PC-3 (cell line): ENCODE results near the gene UQCC2. TPM values are rescaled to one million over a fixed set of nuclear protein-coding genes. Genes with fewer than 3 reads are reported as not detected.

ENCODE experiments used
- ATAC-seq: fragments of 200-7000 bp; cut with Tn5 transposase; 2 replicates; pipeline ENCODE4 v1.9.1; 2020; ENCODE audit warnings: mild to moderate bottlenecking, moderate library complexity
- BruUV-seq: library from RNA; stranded (reverse); fragments of 400-500 nt; replicated peaks from 2 replicates; lab custom pipeline; 2021; lab: Mats Ljungman, UMichigan
- CTCF ChIA-PET: fragments of 300-600 bp; sonication (Branson Sonifier 250); formaldehyde crosslinking; loops from one replicate; lab custom pipeline; 2022; ENCODE audit warnings: antibody characterized with exemption; lab: Charles Lee
- POLR2A ChIA-PET: fragments of 300-600 bp; sonication (Branson Sonifier 250); formaldehyde crosslinking; loops from one replicate; lab custom pipeline; 2022; ENCODE audit warnings: antibody characterized with exemption; ENCODE audit not compliant: unreplicated experiment; lab: Charles Lee
- DNase-seq: peaks from one replicate; pipeline ENCODE4 v3.0.0-alpha.2; 2015
- H2AFZ ChIP-seq: fragments of 300-600 bp; sonication (generic); 2 replicates; pipeline ENCODE4 v1.6.0; 2016; ENCODE audit warnings: antibody characterized with exemption, low read length
- H3F3A ChIP-seq: fragments of 300-600 bp; sonication (generic); one replicate; pipeline ENCODE4 v1.6.0; 2017; ENCODE audit warnings: antibody characterized with exemption, low read length, control low read depth, mild to moderate bottlenecking; ENCODE audit not compliant: unreplicated experiment
- H3K27ac ChIP-seq: fragments of 300-600 bp; sonication (generic); 2 replicates; pipeline ENCODE4 v1.5.1; 2016; ENCODE audit warnings: mild to moderate bottlenecking, low read length
- H3K27me3 ChIP-seq: fragments of 300-600 bp; sonication (generic); 2 replicates; pipeline ENCODE4 v1.6.1; 2016; ENCODE audit warnings: low read length, mixed read lengths
- H3K36me3 ChIP-seq: fragments of 300-600 bp; sonication (generic); 2 replicates; pipeline ENCODE4 v1.6.1; 2016; ENCODE audit warnings: low read depth, mixed run types, low read length, mixed read lengths
- H3K4me1 ChIP-seq: fragments of 300-600 bp; sonication (generic); 2 replicates; pipeline ENCODE4 v1.5.1; 2016; ENCODE audit warnings: low read length; ENCODE audit not compliant: insufficient read depth
- H3K4me2 ChIP-seq: fragments of 300-600 bp; sonication (generic); 2 replicates; pipeline ENCODE4 v1.6.0; 2016; ENCODE audit warnings: low read length
- H3K4me3 ChIP-seq: fragments of 300-600 bp; sonication (generic); 2 replicates; pipeline ENCODE4 v1.5.1; 2016; ENCODE audit warnings: mild to moderate bottlenecking, low read length, mixed read lengths
- H3K79me2 ChIP-seq: fragments of 300-600 bp; sonication (generic); 2 replicates; pipeline ENCODE4 v1.6.1; 2017; ENCODE audit warnings: low read length, mixed read lengths
- H3K9ac ChIP-seq: fragments of 300-600 bp; sonication (generic); 2 replicates; pipeline ENCODE4 v1.6.0; 2016; ENCODE audit warnings: mild to moderate bottlenecking, low read length
- H3K9me2 ChIP-seq: fragments of 300-600 bp; sonication (generic); replicated peaks from 2 replicates; pipeline ENCODE4 v1.6.1; 2016; ENCODE audit warnings: mixed run types, low read length, mixed read lengths
- H3K9me3 ChIP-seq: fragments of 300-600 bp; sonication (generic); 2 replicates; pipeline ENCODE4 v1.6.1; 2016; ENCODE audit warnings: low read length, mixed read lengths
- H4K20me1 ChIP-seq: fragments of 300-600 bp; sonication (generic); 2 replicates; pipeline ENCODE4 v1.6.1; 2016; ENCODE audit warnings: low read length, mixed read lengths
- EZH2 ChIP-seq: fragments of 300-600 bp; sonication (generic); IDR thresholded peaks from one replicate; pipeline ENCODE4 v1.6.1; 2017; ENCODE audit warnings: antibody characterized with exemption, mild to moderate bottlenecking, low read length; ENCODE audit not compliant: unreplicated experiment
- EZH2phosphoT487 ChIP-seq: fragments of 300-600 bp; sonication (generic); IDR thresholded peaks from 2 replicates; pipeline ENCODE4 v1.6.1; 2018; ENCODE audit warnings: mild to moderate bottlenecking, antibody characterized with exemption, low read length, borderline replicate concordance
- intact Hi-C: fragments of 100-400 bp; cut with micrococcal nuclease; formaldehyde crosslinking; loops from 2 replicates; pipeline ENCODE4 v1.9.0; 2023
- total RNA-seq: library from RNA; depleted of rRNA; stranded (reverse); fragments of >200 nt; gene quantifications from 2 replicates; pipeline ENCODE4 v1.2.3, GENCODE V29; 2014
- TF ChIP-seq, protein P1 (sequence below): fragments of 300-600 bp; sonication (generic); conservative IDR thresholded peaks from 2 replicates; pipeline ENCODE4 v1.5.1; 2017; ENCODE audit warnings: antibody characterized with exemption, low read depth, mild to moderate bottlenecking, low read length

Gene UQCC2
- total RNA-seq, 1 experiment from 2014 or later = 107 TPM

GRCh38 chr6:33696548-33697518 is 14.7 kb downstream of the UQCC2 start:
- Histone ChIP-seq H3K9me2 (no peaks in the 10 kb centered on the region), H3K36me3 (peaks cover 54% of the 10 kb centered on the region), H3K27ac (peak overlapping the region; percentile 94), H3K79me2 (peaks cover 14% of the 10 kb centered on the region; the same call in 1 of the 2 replicates), H2AFZ (no peak overlapping the region), H3F3A (no peaks in the 10 kb centered on the region), H3K27me3 (no peaks in the 10 kb centered on the region), H3K4me2 (peak overlapping the region; percentile 18), H4K20me1 (no peaks in the 10 kb centered on the region), H3K9ac (peak overlapping the region; percentile 14), H3K4me1 (peaks cover 55% of the 10 kb centered on the region), H3K9me3 (no peaks in the 10 kb centered on the region), H3K4me3 (no peak overlapping the region)
- intact Hi-C loops = no loop called here
- peak; percentile 65 for ATAC-seq
- no TSS peak for BruUV-seq
- CTCF ChIA-PET = interaction anchor here (0.7 to 1.0 kb wide), 2 partner anchors 107 to 254 kb away, joined by 3 to 4 read pairs; no protein-coding TSS in a partner anchor
- TF ChIP-seq EZH2 = no peak
- POLR2A ChIA-PET = interaction anchor here (0.5 to 0.6 kb wide), 2 partner anchors 115 to 399 kb away, joined by 4 to 26 read pairs; no protein-coding TSS in a partner anchor
- peak; percentile 76 for DNase-seq

DNA sequence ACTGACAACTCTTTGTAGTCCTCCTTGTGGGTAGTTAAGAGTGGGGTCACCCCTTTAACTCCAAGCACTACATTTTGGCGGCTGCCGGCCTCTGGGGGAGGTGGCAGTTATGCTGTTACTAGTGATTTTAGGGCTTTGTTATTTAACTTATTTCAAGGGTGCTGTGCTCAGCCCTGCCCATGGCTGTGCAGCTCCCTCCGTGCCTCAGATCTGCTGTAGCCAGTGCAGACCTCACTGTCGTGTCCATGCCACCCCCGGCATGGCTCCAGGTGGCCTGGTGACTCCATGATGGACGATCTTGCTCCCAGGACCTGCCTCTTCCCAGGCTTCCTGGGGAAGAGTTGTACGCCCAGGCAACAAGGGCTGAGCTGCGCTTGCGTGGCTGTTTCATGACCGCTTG is 15.4 kb downstream of the UQCC2 start:
- ATAC-seq = no peak
- no peak overlapping the region for H2AFZ ChIP-seq
- H4K20me1 ChIP-seq = no peaks in the 10 kb centered on the region
- POLR2A ChIA-PET = no interaction called here
- no peak for TF ChIP-seq EZH2
- no peak overlapping the region for H3K9ac ChIP-seq
- no TSS peak for BruUV-seq
- H3F3A ChIP-seq = no peaks in the 10 kb centered on the region
- H3K9me3 ChIP-seq = no peaks in the 10 kb centered on the region
- H3K36me3 ChIP-seq = peaks cover 59% of the 10 kb centered on the region
- H3K79me2 ChIP-seq = peaks cover 14% of the 10 kb centered on the region; the same call in 1 of the 2 replicates
- H3K27me3 ChIP-seq = no peaks in the 10 kb centered on the region
- peak overlapping the region; percentile 94 for H3K27ac ChIP-seq
- H3K9me2 ChIP-seq = no peaks in the 10 kb centered on the region
- H3K4me2 ChIP-seq = no peak overlapping the region
- H3K4me3 ChIP-seq = no peak overlapping the region
- intact Hi-C loops = no loop called here
- H3K4me1 ChIP-seq = peaks cover 57% of the 10 kb centered on the region
- CTCF ChIA-PET = no interaction called here
- no peak for DNase-seq

DNA sequence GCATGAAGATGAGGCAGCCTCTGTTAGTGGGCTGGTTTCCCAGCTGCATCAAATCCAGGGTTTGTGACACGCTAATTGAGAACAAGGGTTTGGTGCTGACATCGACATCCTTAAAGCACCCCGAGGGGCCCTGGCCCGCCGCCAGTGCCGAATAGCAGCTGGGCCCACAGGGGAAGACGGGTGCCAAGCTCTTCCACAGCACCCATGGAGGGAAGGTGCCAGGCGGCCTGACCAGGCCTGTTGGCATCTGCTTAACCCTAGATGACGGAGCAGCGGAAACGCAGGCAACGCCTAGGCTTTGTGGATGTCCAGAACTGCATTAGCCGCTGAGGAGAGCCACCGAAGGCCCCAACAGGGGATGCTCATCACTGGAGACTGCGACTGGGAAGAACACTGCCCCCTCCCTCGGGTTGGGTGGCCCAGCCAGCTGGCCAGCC is 16.0 kb downstream of the UQCC2 start:
- H4K20me1 ChIP-seq = no peaks in the 10 kb centered on the region
- H3F3A ChIP-seq = no peaks in the 10 kb centered on the region
- H3K27ac ChIP-seq = peak overlapping the region; percentile 94
- ChIA-PET CTCF (no interaction called here), POLR2A (no interaction called here)
- TF ChIP-seq EZH2 (no peak), EZH2phosphoT487 (no peak)
- TF ChIP-seq, protein P1, sequence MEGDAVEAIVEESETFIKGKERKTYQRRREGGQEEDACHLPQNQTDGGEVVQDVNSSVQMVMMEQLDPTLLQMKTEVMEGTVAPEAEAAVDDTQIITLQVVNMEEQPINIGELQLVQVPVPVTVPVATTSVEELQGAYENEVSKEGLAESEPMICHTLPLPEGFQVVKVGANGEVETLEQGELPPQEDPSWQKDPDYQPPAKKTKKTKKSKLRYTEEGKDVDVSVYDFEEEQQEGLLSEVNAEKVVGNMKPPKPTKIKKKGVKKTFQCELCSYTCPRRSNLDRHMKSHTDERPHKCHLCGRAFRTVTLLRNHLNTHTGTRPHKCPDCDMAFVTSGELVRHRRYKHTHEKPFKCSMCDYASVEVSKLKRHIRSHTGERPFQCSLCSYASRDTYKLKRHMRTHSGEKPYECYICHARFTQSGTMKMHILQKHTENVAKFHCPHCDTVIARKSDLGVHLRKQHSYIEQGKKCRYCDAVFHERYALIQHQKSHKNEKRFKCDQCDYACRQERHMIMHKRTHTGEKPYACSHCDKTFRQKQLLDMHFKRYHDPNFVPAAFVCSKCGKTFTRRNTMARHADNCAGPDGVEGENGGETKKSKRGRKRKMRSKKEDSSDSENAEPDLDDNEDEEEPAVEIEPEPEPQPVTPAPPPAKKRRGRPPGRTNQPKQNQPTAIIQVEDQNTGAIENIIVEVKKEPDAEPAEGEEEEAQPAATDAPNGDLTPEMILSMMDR = no peak
- DNase-seq = no peak
- H3K27me3 ChIP-seq = no peaks in the 10 kb centered on the region
- H3K4me3 ChIP-seq = no peak overlapping the region
- no peaks in the 10 kb centered on the region for H3K9me2 ChIP-seq
- peaks cover 57% of the 10 kb centered on the region for H3K4me1 ChIP-seq
- no peaks in the 10 kb centered on the region for H3K9me3 ChIP-seq
- H3K36me3 ChIP-seq = peaks cover 60% of the 10 kb centered on the region
- peak overlapping the region; percentile 30; the same call in 1 of the 2 replicates for H3K4me2 ChIP-seq
- peak overlapping the region; percentile 72 for H3K9ac ChIP-seq
- intact Hi-C loops = no loop called here
- peaks cover 14% of the 10 kb centered on the region; the same call in 1 of the 2 replicates for H3K79me2 ChIP-seq
- H2AFZ ChIP-seq = no peak overlapping the region
- BruUV-seq = no TSS peak
- no peak for ATAC-seq
